ENCODE results near the gene WARS2. TPM values are rescaled to one million over a fixed set of nuclear protein-coding genes. Genes with fewer than 3 reads are reported as not detected.

Gene WARS2
- total and polyA plus RNA-seq, 8 donors: 3.5 to 48.4 (median 9.5) TPM

DNA sequence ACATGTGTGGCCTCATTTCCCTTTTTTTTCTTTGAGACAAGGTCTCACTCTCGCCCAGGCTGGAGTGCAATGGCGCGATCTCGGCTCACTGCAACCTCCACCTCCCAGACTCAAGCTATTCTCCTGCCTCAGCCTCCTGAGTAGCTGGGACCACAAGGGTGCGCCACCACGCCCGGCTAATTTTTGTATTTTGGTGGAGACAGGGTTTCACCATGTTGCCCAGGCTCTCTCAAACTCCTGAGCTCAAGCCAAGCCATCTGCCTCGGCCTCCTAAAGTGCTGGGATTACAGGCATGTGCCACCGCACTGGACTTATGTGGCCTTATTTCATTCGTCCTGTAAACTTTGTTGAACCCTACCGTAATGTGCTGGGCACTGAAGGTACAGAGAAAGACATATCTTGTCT lies 569 bp upstream of the WARS2 start:
- intact Hi-C loops (cut with DNase I; ENCODE audit: low total_unique reads): no loop called here
- TF ChIP-seq POLR2A (IDR thresholded peaks at IDR 0.05): no peak
- TF ChIP-seq EP300 (IDR thresholded peaks at IDR 0.05): no peak
- TF ChIP-seq POLR2AphosphoS5 (IDR thresholded peaks at IDR 0.05): no peak
- TF ChIP-seq, protein P1, sequence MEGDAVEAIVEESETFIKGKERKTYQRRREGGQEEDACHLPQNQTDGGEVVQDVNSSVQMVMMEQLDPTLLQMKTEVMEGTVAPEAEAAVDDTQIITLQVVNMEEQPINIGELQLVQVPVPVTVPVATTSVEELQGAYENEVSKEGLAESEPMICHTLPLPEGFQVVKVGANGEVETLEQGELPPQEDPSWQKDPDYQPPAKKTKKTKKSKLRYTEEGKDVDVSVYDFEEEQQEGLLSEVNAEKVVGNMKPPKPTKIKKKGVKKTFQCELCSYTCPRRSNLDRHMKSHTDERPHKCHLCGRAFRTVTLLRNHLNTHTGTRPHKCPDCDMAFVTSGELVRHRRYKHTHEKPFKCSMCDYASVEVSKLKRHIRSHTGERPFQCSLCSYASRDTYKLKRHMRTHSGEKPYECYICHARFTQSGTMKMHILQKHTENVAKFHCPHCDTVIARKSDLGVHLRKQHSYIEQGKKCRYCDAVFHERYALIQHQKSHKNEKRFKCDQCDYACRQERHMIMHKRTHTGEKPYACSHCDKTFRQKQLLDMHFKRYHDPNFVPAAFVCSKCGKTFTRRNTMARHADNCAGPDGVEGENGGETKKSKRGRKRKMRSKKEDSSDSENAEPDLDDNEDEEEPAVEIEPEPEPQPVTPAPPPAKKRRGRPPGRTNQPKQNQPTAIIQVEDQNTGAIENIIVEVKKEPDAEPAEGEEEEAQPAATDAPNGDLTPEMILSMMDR (IDR thresholded peaks at IDR 0.05): no peak
- peaks cover 0 to 11% (median 3%) of the 10 kb centered on the region in 4 donors for H3K36me3 ChIP-seq
- 40 to 61% (median 46%) methylated on average over 11 of the region's 11 CpGs for WGBS, 5 donors
- peak overlapping the region; percentile 54 to 61 (median 58) for H3K4me3 ChIP-seq
- H3K9me3 ChIP-seq: no peaks in the 10 kb centered on the region
- peak overlapping the region; percentile 93 to 99 (median 97) for H3K27ac ChIP-seq
- peak in 1 of 2 donors; percentile 55 for DNase-seq
- H3K27me3 ChIP-seq: no peaks in the 10 kb centered on the region
- peaks cover 9 to 30% (median 27%) of the 10 kb centered on the region in 4 donors for H3K4me1 ChIP-seq

GRCh38 chr1:119139857-119140176 lies 636 bp downstream of the WARS2 start:
- intact Hi-C loops (cut with DNase I; ENCODE audit: low total_unique reads): no loop called here
- Histone ChIP-seq H3K4me3 (peak overlapping the region; percentile 54 to 61 (median 58)), H3K27me3 (no peaks in the 10 kb centered on the region), H3K36me3 (peaks cover 0 to 10% (median 2%) of the 10 kb centered on the region in 4 donors), H3K4me1 (peaks cover 9 to 30% (median 27%) of the 10 kb centered on the region in 4 donors), H3K27ac (peak overlapping the region; percentile 93 to 99 (median 97)), H3K9me3 (no peaks in the 10 kb centered on the region)
- 4 to 14% (median 8%) methylated on average over 8 to 10 of the region's 10 CpGs for WGBS, 5 donors
- DNase-seq: no peak
- no peak for TF ChIP-seq POLR2A (IDR thresholded peaks at IDR 0.05)
- no peak for TF ChIP-seq POLR2AphosphoS5 (IDR thresholded peaks at IDR 0.05)
- TF ChIP-seq EP300 (IDR thresholded peaks at IDR 0.05): no peak
- TF ChIP-seq, protein P1 (IDR thresholded peaks at IDR 0.05): no peak

- Histone ChIP-seq H3K27ac (peak overlapping the region in 4 of 5 donors; percentile 93 to 99 (median 97)), H3K27me3 (no peaks in the 10 kb centered on the region), H3K4me3 (peak overlapping the region; percentile 54 to 61 (median 58)), H3K4me1 (peaks cover 9 to 30% (median 27%) of the 10 kb centered on the region in 4 donors), H3K36me3 (peaks cover 0 to 6% (median under 1%) of the 10 kb centered on the region in 4 donors), H3K9me3 (no peaks in the 10 kb centered on the region)
- DNase-seq: peak in 1 of 2 donors; percentile 58
- intact Hi-C loops (cut with DNase I; ENCODE audit: low total_unique reads): no loop called here
- 28 to 40% (median 32%) methylated on average over 5 of the region's 5 CpGs for WGBS, 5 donors
- TF ChIP-seq EP300 (IDR thresholded peaks at IDR 0.05) (no peak), POLR2AphosphoS5 (IDR thresholded peaks at IDR 0.05) (no peak), POLR2A (IDR thresholded peaks at IDR 0.05) (no peak)
- TF ChIP-seq, protein P1 (IDR thresholded peaks at IDR 0.05): no peak
Measured at GRCh38 chr1:119139403-119139802, 1.1 kb downstream of the WARS2 start.

DNA sequence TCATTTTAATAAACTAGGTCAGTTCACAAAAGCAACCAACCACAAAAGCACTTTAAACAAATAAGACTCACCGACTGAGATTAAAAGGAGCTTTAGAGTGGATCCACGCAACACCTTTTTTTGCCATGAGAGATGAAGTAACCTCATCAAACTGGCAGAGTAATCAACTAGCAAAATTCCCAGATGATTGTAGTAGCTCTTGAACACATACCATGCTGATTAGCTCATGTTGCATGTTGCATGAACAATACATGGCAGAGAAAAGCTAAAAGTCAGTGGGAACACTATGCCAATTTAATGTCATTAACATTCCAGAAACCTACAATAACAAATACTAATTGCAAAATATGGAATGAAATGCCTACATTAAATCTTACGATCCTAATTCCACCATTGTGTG lies 4.1 kb downstream of the WARS2 start:
- Histone ChIP-seq H3K9me3 (no peaks in the 10 kb centered on the region), H3K36me3 (no peaks in the 10 kb centered on the region), H3K4me3 (no peak overlapping the region), H3K4me1 (peaks cover 9 to 21% (median 16%) of the 10 kb centered on the region in 4 donors), H3K27ac (no peak overlapping the region), H3K27me3 (no peaks in the 10 kb centered on the region)
- WGBS, 5 donors: 45 to 73% (median 48%) methylated on average over 3 of the region's 3 CpGs
- no peak for DNase-seq
- TF ChIP-seq POLR2AphosphoS5 (IDR thresholded peaks at IDR 0.05) (no peak), EP300 (IDR thresholded peaks at IDR 0.05) (no peak), POLR2A (IDR thresholded peaks at IDR 0.05) (no peak)
- TF ChIP-seq, protein P1 (IDR thresholded peaks at IDR 0.05): no peak
- intact Hi-C loops (cut with DNase I; ENCODE audit: low total_unique reads): no loop called here
